ENCODE data around the gene PKNOX2. TPM values are rescaled to one million over a fixed set of nuclear protein-coding genes. Genes with fewer than 3 reads are reported as not detected.

Gene PKNOX2
- total RNA-seq, 4 donors from 2014 or later = 1.2 to 5.7 (median 2.2) TPM

- H3K27ac ChIP-seq = no peak overlapping the region
- H3K4me3 ChIP-seq = no peak overlapping the region
- no peaks in the 10 kb centered on the region for H3K36me3 ChIP-seq
- no peaks in the 10 kb centered on the region for H3K9me3 ChIP-seq
- no peak for ATAC-seq
- no peaks in the 10 kb centered on the region for H3K27me3 ChIP-seq
- 33% methylated on average over 1 of the region's 8 CpGs; no CpG with 5 or more reads in 1 of the 2 donors for WGBS, 2 donors (ENCODE audit: low coverage in 1 of 2)
- H3K4me1 ChIP-seq = peaks cover 0 to 23% (median under 1%) of the 10 kb centered on the region in 3 donors
- TF ChIP-seq POLR2AphosphoS5 (IDR thresholded peaks at IDR 0.05) = no peak
- TF ChIP-seq POLR2A (IDR thresholded peaks at IDR 0.05) = no peak
- TF ChIP-seq CTCF (IDR thresholded peaks at IDR 0.05) = no peak
- TF ChIP-seq EP300 (IDR thresholded peaks at IDR 0.05) = no peak
Observed at GRCh38 chr11:125174686-125175085, 10.1 kb downstream of the PKNOX2 start.

DNA sequence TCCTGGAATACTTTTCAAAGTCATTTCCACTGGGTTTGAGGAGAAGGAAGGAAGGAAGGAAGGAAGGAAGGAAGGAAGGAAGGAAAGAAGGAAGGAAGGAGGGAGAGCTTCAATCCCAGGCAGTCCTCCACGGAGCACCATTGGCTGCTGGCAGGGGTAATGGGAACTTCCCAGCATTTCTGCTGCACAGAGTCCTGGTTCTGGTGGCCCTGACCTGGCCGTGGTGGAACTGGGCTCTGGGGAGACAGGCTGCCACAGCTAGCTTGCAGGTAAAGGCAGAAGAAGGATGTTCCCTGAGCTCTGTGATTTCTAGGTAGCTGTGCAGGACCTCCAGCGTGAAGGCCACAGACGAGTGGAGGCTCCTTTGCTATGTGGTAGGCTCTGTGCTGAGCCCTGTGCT lies 10.6 kb downstream of the PKNOX2 start:
- TF ChIP-seq CTCF (IDR thresholded peaks at IDR 0.05) = no peak
- TF ChIP-seq POLR2AphosphoS5 (IDR thresholded peaks at IDR 0.05) = no peak
- no peak for TF ChIP-seq POLR2A (IDR thresholded peaks at IDR 0.05)
- no peak for TF ChIP-seq EP300 (IDR thresholded peaks at IDR 0.05)
- H3K27me3 ChIP-seq = no peaks in the 10 kb centered on the region
- no peak for ATAC-seq
- H3K4me1 ChIP-seq = peaks cover 0 to 23% (median 0%) of the 10 kb centered on the region in 3 donors
- no peaks in the 10 kb centered on the region for H3K36me3 ChIP-seq
- WGBS, 2 donors (ENCODE audit: low coverage in 1 of 2) = 94 to 100% methylated on average over 2 to 4 of the region's 4 CpGs
- H3K9me3 ChIP-seq = no peaks in the 10 kb centered on the region
- no peak overlapping the region for H3K4me3 ChIP-seq
- no peak overlapping the region for H3K27ac ChIP-seq

GRCh38 chr11:125175896-125176575 lies 11.5 kb downstream of the PKNOX2 start:
- H3K27ac ChIP-seq = no peak overlapping the region
- TF ChIP-seq CTCF (IDR thresholded peaks at IDR 0.05) (no peak), POLR2A (IDR thresholded peaks at IDR 0.05) (no peak), POLR2AphosphoS5 (IDR thresholded peaks at IDR 0.05) (no peak), EP300 (IDR thresholded peaks at IDR 0.05) (no peak)
- H3K4me3 ChIP-seq = no peak overlapping the region
- 79 to 87% methylated on average over 7 to 10 of the region's 15 CpGs for WGBS, 2 donors (ENCODE audit: low coverage in 1 of 2)
- no peaks in the 10 kb centered on the region for H3K27me3 ChIP-seq
- peaks cover 0 to 22% (median 0%) of the 10 kb centered on the region in 3 donors for H3K4me1 ChIP-seq
- no peaks in the 10 kb centered on the region for H3K9me3 ChIP-seq
- no peak for ATAC-seq
- no peaks in the 10 kb centered on the region for H3K36me3 ChIP-seq

- 83% methylated on average over 2 of the region's 5 CpGs; no CpG with 5 or more reads in 1 of the 2 donors for WGBS, 2 donors (ENCODE audit: low coverage in 1 of 2)
- no peak for ATAC-seq
- TF ChIP-seq CTCF (IDR thresholded peaks at IDR 0.05) = no peak
- no peak for TF ChIP-seq POLR2A (IDR thresholded peaks at IDR 0.05)
- no peak for TF ChIP-seq POLR2AphosphoS5 (IDR thresholded peaks at IDR 0.05)
- no peak for TF ChIP-seq EP300 (IDR thresholded peaks at IDR 0.05)
- Histone ChIP-seq H3K36me3 (no peaks in the 10 kb centered on the region), H3K4me1 (peaks cover 0 to 21% (median 0%) of the 10 kb centered on the region in 3 donors), H3K27ac (no peak overlapping the region), H3K27me3 (no peaks in the 10 kb centered on the region), H3K9me3 (no peaks in the 10 kb centered on the region), H3K4me3 (no peak overlapping the region)
Observed at GRCh38 chr11:125176866-125177265, 12.3 kb downstream of the PKNOX2 start.

DNA sequence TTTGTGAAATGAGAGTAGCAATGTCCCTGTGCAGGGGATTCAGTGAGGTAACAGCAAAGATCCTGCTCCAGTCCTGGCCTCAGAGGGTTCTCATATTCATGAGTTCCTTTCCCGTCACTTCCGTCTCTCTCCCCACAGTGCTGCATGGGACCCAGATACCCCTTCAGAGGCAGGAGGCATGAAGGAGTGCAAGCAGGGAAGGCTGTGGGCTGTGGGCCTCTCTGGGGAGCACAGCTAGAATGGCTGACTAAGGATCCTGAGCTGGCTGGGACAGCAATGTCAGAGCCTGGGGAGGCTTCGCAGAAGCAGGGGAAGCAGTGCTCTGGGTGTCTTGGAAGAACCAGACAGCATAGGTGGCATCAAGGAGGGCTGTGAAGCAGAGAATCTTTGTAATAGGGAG lies 13.0 kb downstream of the PKNOX2 start:
- Histone ChIP-seq H3K9me3 (no peaks in the 10 kb centered on the region), H3K27me3 (no peaks in the 10 kb centered on the region), H3K36me3 (no peaks in the 10 kb centered on the region), H3K4me1 (peaks cover 0 to 28% (median 0%) of the 10 kb centered on the region in 3 donors), H3K4me3 (no peak overlapping the region), H3K27ac (no peak overlapping the region)
- ATAC-seq = no peak
- TF ChIP-seq POLR2AphosphoS5 (IDR thresholded peaks at IDR 0.05) = no peak
- no peak for TF ChIP-seq EP300 (IDR thresholded peaks at IDR 0.05)
- no peak for TF ChIP-seq CTCF (IDR thresholded peaks at IDR 0.05)
- no peak for TF ChIP-seq POLR2A (IDR thresholded peaks at IDR 0.05)
- WGBS, 2 donors (ENCODE audit: low coverage in 1 of 2) = 88% methylated on average over 3 of the region's 3 CpGs; no CpG with 5 or more reads in 1 of the 2 donors

Data from gastroesophageal sphincter (tissue), 4 donors.